Left renal pelvis (tissue), 4 donors: ENCODE measurements around the gene RBFOX1. TPM values are rescaled to one million over a fixed set of nuclear protein-coding genes. Genes with fewer than 3 reads are reported as not detected.

Source experiments
- DNase-seq, 4 donors: peaks; one replicate each; pipeline ENCODE4 v3.0.0-alpha.2; 2013; ENCODE audit warnings: low read depth in 4 of 4, low spot score in 3 of 4
- polyA plus RNA-seq, 4 donors: library from polyadenylated mRNA; unstranded; fragments of 120-200 nt; gene quantifications; one replicate each; pipeline ENCODE4 v1.2.1, GENCODE V29; 2013; ENCODE audit not compliant: insufficient read length in 4 of 4

The RBFOX1 gene
- polyA plus RNA-seq, 4 donors: 1.8 to 3.5 (median 2.6) TPM

DNA sequence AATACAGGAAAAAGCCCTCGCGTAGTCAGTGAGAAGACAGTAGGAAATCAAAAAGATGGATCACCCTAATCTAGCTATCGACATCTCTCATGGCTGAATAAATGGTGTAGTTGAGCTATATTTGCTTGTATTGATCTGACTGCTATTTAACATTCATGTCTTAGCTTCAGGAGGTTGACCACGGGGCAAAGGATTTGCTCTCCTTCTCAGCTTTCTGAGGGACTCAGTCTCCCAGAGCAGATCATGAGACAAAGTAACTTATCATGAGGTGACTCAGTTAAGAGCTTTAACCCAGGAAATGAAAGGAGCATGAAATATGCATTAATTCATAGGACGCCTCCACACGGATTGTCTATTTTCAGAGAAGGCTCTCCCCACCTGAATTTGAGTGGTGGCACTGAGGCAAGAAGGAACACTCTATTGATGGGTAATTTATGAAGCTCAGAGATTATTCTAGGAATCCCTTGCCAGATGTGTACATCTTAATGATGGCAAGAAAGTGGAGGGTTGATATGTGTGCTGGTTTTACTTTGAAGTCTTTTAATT lies 608 bp downstream of the RBFOX1 start:
- DNase-seq: no peak

DNA sequence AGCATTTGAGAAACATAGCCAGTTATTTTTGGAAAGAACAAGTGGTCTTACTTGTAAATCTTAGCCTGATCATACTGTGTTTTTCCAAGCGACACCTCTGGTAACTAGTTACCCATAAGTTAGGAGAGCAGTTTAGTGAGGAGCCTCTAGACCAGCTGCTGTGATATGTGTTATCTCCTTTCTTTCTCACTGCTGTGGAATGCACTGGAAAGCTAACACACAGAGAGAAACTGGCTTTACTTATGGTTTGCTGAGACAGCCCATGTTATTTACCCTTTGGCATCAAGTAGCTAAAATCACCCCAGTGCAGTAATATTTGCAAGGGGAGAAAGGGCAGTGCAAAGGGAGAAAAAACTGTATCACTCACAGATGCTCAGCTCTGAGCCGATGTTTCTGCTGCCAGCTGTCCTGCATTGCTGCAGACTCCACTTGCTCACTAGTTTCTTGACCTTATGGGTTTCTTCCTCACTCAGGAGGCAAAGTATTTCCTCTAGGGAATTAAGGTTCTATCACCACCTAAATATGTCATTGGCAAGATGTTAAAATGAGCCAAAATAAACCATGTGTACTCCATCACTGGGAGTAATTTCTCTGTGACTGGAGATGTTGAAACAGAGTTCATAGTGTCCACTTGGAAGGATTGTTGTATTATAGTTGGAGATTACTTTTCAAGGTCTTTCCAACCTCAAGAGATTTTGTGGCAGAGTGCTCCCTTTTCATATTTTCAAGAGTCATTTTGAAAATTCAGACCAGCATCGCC lies 2.3 kb downstream of the RBFOX1 start:
- no peak for DNase-seq

DNA sequence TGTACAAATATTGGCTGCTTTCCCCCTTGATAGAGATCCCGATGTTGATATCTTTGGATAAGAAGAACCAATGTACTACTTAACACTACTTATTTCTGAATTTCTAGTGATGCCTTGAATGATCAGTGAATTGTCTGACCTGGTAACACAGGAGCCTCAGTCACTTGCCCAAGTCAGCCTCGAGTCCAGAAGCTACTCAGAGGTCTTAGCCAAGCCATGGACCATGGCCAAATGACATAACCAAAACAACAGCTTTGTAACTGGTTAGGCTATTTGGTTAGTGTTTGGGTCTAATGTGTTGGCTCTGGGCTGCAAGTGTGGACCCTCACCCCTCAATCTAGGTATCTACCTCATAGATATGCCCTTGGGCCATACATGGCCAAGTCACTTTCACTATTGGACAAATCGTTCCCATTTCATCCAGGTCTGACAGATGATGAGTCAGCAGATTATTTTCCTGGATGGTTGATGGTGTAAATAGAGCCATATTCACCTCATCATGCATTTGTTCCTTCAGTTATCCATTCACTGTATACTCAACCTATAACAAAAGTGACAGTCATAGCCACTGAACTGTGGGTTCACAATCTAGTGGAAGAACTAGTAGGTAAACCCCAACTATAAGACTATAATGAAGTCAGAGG lies 3.5 kb downstream of the RBFOX1 start:
- no peak for DNase-seq

GRCh38 chr16:7336742-7337141 lies 4.1 kb downstream of the RBFOX1 start:
- no peak for DNase-seq

GRCh38 chr16:7338826-7339225 lies 6.2 kb downstream of the RBFOX1 start:
- no peak for DNase-seq

DNA sequence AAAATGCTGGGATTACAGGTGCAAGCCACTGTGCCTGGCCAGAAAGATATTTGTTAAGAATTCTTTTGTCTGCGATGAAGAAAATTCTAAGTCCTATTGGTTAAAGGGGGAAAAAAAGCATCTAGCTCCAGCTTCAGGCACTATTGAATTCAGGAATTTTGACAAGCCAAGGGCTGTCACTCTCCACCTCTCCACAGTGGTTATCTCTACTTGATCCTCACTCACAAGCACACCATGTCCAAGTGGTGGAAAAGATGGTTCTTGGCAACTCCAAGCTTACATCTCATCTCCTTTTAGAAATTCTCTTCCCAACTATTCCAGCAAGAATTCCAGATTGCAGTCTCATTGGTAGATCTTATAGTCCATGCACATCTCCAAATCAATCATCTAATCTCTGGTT lies 7.1 kb downstream of the RBFOX1 start:
- no peak for DNase-seq

- no peak for DNase-seq
Observed at GRCh38 chr16:7340938-7341337, 8.3 kb downstream of the RBFOX1 start.

DNA sequence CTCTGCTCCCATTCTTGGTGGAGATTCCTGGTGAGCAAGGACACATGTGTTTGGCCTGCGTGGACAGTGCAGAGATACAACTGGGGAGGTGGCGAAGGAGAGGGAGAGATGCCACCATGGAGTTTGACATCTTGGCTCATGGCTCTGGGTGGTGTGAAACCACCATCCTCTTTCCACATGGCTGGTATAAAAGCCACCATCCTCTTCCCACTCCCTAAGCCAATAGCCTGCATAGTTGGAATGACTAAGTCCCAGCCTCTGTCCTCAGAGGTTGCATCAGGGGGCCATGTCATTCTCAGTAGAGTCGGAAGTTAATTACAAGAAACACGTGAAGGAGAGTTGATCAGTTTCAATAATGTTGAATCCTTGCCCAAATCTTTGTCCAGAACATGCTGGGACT lies 10.0 kb downstream of the RBFOX1 start:
- no peak for DNase-seq

GRCh38 chr16:7343243-7343642 lies 10.6 kb downstream of the RBFOX1 start:
- no peak for DNase-seq

- no peak for DNase-seq
Observed at GRCh38 chr16:7344830-7345780, 12.5 kb downstream of the RBFOX1 start.

DNA sequence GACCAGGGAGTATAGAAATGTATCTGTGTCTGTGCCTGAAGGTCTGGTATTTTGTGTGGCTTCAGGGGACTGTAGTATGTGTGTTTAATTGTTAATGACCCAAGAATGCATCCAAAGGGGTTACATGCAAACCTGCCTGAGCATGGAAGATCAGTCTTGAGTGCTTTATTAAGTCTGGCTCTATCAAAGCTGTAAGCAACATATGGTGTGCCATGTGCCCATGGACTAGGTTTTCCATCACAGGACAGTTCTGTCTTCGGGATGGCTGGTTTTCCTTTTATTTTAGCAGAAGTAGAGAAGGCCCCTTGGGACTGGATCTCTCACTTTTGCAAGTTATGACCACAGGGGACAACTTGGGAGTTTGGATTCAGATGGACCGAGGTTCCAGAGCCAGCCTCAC lies 18.2 kb downstream of the RBFOX1 start:
- no peak for DNase-seq

GRCh38 chr16:7351610-7352510 lies 19.2 kb downstream of the RBFOX1 start:
- DNase-seq: no peak

DNA sequence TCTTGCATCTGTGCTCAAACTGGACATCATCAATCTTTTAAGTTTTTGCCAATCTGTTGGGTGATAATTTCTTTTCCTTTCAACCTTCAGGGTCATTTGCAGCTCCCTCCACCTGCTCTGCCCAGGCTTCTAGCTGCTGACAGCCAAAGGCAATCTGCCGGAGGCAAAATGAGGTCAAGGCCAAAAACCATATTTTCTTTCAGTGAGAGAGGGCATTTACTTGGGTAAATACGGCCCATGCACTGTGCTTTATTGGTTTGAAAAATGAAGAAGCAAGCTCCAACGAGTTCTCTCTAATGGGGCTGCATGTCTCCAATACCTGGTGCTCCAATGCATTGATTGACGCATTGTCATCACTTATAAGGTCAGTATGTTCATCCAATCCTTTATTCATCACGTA lies 23.1 kb downstream of the RBFOX1 start:
- no peak for DNase-seq

DNA sequence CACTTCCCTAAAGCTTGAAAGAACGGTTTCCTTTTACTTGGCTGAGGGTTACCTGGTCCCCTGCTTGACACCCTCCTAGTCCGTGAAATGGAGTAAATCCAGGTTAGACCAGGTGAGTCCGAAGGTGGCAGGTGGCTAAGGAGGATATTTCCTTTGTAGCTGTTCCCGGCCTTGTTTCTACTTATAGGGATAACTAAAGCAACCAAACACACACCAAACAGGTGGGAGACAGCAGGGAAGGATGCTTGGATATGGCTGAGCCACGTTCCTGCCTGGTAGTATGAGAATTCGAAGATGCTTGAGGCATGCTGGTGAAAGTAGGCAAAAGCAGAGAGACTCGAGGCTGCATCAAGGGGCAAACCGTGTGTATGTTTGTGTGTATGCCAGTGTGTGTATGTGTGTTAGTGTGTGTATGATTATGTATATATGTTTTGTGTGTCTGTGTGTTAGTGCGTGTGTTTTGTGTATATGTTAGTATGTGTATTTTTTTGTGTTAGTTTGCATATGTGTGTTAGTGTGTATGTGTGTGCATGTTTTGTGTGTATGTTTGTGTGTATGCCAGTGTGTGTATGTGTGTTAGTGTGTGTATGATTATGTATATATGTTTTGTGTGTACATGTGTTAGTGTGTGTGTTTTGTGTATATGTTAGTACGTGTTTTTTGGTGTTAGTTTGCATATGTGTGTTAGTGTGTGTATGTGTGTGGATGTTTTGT lies 28.9 kb downstream of the RBFOX1 start:
- DNase-seq: no peak

DNA sequence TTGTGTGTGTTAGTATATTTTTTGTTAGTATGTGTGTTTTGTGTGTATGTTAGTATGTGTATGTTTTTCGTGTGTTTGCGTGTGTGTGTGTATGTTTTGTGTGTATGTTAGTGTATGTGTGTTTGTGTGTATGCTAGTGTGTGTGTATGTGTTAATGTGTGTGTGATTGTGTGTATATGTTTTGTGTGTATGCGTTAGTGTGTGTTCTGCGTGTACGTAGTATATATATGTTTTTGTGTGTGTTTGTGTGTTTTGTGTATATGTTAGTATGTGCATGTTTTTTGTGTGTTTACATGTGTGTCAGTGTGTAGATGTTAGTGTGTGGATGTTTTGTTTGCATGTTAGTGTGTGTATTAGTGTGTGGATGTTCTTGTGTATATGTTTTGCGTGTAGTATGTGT lies 29.6 kb downstream of the RBFOX1 start:
- no peak for DNase-seq

DNA sequence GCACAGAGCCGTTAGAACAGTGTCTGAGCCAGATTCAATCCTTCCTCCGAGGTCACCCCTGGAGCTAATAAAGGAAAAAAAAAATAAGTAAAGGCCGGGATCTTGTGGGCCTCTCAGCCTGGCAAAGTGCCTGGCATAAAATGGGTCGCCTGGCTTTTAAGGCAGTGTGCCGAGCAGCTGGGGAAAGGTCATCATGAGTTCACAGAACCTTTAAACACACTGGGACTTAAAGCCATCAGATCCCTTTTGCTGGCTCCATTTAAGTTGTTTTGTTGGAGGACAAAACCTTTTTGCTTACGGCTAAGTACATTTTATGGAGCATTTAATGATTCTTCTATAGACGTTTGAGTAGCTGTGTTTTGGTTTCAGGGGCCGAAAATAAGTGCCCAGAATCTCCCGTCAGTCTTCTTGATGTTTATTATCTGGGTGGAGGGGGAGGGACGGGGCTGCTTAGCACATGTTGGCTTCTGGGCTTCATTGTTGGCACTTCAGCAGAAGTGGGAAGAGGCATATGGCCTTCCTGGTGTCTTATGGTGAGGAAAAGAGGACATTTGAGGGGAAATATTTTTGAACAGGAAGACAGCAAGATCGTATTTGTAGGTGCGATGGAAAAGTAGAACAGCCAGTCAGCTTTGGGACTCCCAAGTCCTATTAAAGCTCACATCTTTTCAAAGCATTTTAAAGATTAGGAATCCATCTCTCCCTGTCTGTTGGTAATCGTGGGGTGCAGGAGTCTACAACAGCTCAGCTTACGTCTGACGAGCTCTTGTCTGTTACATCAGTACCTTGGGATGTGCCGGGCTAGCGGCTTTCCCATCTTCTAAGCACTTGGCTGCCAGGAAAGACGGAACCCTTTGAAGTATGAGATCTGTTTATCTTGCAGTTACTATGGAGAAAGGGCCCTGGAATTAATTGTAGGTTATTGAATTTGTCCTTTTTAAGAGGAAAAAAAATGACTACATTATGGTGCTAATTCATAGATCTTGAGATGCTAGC lies 31.1 kb downstream of the RBFOX1 start:
- DNase-seq: no peak

GRCh38 chr16:7366041-7366440 lies 33.4 kb downstream of the RBFOX1 start:
- no peak for DNase-seq
